Mammary epithelial cell (primary cell): ENCODE measurements around the gene DCUN1D2.

ENCODE experiments used
- CTCF ChIP-seq, 2 donors: IDR thresholded peaks in 1 of 2; conservative IDR thresholded peaks in 1 of 2; 2 replicates each; pipeline ENCODE4 v1.5.1; 2011 to 2012; ENCODE audit warnings: inconsistent platforms in 2 of 2, low read length in 2 of 2, mild to moderate bottlenecking in 2 of 2, control low read depth in 1 of 2, low read depth in 1 of 2; ENCODE audit not compliant: insufficient read depth in 1 of 2; ENCODE audit errors: extremely low read depth in 1 of 2
- EZH2 ChIP-seq: IDR thresholded peaks from 2 replicates; pipeline ENCODE4 v1.6.1; 2012; ENCODE audit warnings: low read length, inconsistent platforms, borderline replicate concordance

DNA sequence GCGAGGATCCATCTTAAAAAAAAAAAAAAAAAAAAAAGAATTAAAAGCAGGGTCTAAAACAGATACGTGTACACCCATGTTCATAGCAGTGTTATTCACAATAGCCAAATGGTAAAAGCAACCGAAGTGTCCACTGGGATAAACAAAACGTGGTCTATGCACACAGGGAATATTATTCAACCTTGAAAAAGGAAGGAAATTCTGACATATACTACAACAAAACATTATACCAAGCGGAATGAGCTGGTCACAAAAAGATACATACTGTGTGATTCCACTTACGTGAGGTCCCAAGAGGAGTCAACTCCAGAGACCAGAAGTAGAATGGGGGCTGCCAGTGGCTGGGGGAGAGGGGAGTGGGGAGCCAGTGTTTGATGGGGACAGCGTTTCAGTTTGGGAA is 22.5 kb downstream of the DCUN1D2 start:
- TF ChIP-seq CTCF (conservative IDR thresholded peaks at IDR 0.05 in 1 of 2, IDR thresholded peaks at IDR 0.05 in 1 of 2; ENCODE audit: extremely low read depth in 1 of 2, insufficient read depth in 1 of 2, low read depth in 1 of 2, low read length in 2 of 2) (no peak), EZH2 (no peak)
